Hematopoietic multipotent progenitor cell treated with erythropoietin and hydrocortisone succinate and interleukin-3 and kit ligand, for 15 days (in vitro differentiated cells): ENCODE results near the gene NDP.
"Not testable (repeated sequence)": the region's sequence is repeated elsewhere in the genome, so short reads cannot be mapped to it uniquely, and the experiment has no call there.

Experiments used
- DNase-seq: peaks from one replicate; pipeline ENCODE4 v3.0.0-alpha.2; 2015; ENCODE audit warnings: low spot score

The NDP gene

GRCh38 chrX:43970528-43970927 lies 2.7 kb downstream of the NDP start:
- DNase-seq: no peak

- no peak for DNase-seq
These were observed 3.4 kb downstream of the NDP start for GRCh38 chrX:43969504-43970501.

DNA sequence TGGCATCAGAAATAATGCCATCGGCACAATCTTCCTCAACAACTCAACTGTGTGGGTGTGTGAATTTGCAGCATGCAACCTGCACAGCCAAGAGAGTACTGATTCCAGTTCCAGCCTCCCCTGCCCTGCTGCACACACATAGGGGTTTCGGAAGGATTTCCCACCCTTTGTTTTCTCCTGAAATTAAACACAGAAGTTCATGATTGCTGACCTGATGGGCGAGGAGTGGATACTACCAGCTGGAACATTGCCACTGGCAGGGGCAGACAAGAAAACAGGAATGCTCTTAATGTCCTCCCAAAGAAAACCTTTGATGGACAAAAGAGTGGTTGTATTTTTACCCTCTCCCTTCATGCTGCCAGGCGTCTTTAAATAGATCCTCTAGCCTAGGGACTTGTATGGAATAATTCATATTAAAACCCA lies 4.8 kb downstream of the NDP start:
- no peak for DNase-seq

GRCh38 chrX:43964936-43965335 lies 8.3 kb downstream of the NDP start:
- no peak for DNase-seq

DNA sequence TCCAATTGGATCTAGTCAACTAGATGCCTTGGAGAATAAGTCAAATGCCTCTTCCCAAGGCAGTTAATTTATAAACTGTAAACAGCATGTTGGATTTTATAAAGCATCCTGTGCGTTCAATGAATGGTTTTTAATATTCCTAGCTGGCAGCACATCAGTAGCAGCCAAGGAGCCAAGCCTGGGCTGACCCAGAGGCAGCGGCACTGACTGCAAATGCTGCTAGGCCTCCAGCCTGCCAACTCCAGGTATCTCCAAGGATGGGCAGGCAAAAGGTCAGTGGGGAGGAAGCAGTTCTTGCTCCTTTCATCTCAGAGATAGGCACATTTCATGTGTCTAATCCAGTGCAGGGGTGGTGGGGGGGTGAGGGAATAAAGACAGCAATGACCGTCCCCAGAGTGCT lies 9.5 kb downstream of the NDP start:
- no peak for DNase-seq

DNA sequence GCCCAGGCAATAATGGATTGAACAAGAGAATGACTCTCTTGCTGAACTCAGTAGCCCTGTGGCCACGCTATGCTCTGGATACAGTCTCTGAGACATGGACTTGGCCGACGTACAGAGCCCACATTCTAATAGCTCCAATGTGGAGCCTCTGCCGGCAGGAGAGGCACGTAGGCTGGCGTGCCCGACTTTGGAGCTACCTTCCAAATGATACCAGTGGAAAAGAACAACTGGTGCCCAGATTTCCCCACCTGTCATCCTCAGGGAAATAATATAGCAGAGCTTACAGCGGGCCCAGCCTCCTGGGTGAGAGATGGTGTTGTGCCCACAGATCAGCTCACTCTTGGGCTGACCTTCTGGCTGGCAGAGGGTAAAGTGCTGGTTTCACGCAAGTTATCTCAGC lies 10.6 kb downstream of the NDP start:
- no peak for DNase-seq

- no peak for DNase-seq
These were observed 11.5 kb downstream of the NDP start for GRCh38 chrX:43961699-43962098.

DNA sequence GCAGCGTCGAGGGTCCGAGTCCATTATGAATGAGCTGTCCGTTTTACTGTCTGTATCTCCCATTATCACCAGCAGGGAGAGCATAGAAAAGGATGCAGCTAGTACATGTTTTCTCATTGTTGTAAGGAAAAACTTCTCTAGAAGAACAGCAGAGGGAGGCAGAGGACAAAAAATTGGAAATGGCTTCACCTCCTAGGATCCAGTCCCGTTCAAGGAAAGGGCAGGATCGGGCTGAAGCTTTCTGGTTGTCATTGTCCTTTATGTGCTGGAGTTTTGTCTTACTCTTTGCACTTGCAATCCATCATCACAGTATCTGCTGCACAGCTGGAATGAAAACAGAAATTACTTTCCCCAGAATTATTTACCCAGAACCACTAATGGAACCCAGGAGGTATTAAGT lies 14.7 kb downstream of the NDP start:
- peak; percentile 1 for DNase-seq

GRCh38 chrX:43956034-43956433 lies 17.2 kb downstream of the NDP start:
- no peak for DNase-seq

DNA sequence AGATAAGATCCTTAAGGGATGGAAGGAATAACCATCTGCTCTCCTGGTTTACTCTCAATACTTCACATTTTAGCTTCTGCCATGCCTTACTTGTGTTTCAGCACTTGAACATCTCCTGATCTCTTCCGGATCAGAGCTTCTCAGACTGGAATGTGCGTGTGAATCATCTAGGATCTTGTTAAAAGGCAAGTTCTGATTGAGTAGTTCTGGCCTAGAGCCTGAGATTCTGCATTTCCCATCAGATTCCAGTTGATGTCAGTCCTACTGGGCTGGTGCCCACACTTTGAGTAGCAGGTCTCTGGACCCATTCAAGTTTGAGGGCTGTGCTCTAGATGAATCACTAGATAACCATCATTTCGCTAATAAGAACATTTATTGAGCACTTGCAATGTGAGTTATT lies 20.0 kb downstream of the NDP start:
- no peak for DNase-seq

- no peak for DNase-seq
These were observed 23.5 kb downstream of the NDP start for GRCh38 chrX:43949669-43950068.

DNA sequence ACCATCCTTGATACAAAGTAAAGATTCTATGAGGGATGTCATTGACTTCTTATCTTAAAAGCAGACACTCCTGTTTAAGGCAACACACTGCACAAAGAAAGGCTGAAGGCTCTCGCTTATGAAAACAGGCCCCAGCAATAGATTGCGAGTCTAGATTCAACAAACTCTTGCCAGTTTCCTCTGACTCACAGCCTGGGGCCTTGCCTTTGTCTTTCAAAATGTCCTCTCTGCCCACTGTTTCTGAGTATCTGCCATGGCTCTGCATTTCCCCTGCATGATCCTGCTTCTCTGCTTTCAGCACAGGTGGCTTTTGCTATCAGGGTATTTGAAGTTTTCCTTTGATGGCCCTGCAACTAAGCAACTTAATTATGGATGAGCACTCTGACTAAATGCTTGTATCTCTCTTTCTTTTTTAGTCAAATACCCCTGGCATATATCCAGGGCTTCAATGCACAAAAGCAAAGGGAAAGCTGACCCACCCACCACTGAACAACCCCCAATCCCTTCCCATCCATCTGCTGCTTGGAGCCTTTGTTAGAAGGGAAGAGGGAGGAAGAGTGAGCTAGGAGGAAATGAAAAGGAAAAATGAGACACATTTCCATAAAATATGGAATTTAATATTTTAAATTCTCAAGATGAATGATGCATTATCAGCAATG lies 32.2 kb downstream of the NDP start:
- DNase-seq: no peak

- DNase-seq: no peak
These were observed 33.8 kb downstream of the NDP start for GRCh38 chrX:43939187-43939926.

DNA sequence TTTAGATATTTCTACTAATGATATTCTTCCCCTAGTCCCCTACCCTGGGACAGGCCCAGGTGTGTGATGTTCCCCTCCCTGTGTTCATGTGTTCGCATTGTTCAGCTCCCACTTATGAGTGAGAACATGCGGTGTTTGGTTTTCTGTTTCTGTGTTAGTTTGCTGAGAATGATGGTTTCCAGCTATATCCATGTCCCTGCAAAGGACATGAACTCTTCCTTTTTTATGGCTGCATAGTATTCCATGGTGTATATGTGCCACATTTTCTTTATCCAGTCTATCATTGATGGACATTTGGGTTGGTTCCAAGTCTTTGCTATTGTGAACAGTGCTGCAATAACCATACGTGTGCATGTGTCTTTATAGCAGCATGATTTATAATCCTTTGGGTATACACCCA lies 51.2 kb downstream of the NDP start:
- DNase-seq: not testable (repeated sequence)

GRCh38 chrX:43910772-43911171 lies 62.4 kb downstream of the NDP start:
- DNase-seq: not testable (repeated sequence)

GRCh38 chrX:43910012-43910411 lies 63.2 kb downstream of the NDP start:
- no peak for DNase-seq

- DNase-seq: no peak
These were observed 64.0 kb downstream of the NDP start for GRCh38 chrX:43909141-43909540.

DNA sequence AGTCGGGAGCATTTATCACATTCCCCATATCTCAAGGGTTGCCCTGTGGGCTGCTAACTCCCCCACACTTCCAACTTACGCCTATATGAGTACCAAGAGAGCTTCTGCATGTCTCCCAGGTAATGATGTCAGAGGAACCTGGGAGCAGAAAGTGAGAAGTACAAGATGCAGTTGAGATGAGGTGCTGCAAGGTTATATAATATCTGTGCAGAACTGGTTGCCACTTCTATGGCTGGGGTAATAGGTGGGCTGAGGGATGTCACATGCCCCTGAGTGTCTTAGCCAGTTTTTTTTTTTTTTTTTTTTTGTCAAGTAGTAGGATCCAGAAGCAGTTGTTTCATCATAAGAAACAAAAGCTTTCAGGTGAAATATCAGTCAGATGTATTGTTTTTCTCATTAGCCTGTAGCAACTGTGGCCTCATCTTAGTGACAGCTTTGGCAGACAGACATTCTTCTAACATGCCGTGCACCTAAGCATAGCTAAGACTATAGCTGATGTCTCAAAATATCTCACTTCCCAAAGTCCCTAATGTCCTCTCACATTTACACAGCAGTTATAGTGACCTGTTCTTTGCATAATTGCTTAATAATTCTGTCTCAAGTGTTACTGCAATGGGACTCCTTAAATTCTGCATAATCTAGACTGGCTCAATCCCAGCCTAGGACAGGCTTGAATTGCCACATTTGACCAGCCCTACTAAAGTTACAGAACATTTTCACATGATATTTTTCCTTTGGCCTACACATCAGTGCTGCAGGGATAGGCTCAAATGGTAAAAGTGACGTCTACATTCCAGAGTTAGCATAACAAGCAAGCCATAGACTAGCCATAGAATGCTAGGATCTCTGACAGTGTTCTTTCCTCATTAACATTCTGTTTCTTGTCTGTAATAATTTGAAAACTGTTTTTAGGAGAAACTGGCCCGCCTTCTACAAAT lies 73.0 kb downstream of the NDP start:
- DNase-seq: no peak
